HG03457 (cell line): Measurements from ENCODE around the gene CDC34.

Source experiments
- ATAC-seq: cut with Tn5 transposase; IDR thresholded peaks from one replicate; pipeline ENCODE4 v1.9.1; 2021; ENCODE audit warnings: moderate number of reproducible peaks; ENCODE audit not compliant: unreplicated experiment

CDC34 gene

DNA sequence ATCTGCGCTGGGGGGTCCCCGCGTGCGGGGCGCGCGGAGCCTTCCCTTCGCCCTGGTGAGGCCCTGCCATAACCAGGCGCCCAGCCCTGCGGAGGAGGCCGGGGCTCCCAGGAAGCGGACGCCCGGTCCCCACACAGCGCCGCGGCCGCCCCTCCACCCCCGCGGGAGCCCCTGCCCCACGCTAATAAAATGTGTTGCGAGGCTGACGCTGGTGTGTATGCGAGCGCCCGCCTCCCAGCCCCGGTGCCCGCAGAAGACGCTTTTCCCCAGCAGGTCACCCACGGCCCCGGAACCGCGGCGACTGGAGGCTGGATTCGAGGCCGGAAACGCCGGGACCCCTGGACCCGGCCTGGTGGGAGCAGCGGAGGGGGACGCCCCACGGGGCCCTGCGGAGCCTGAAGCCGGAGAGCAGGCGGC is 12.1 kb upstream of the CDC34 start:
- no peak for ATAC-seq

DNA sequence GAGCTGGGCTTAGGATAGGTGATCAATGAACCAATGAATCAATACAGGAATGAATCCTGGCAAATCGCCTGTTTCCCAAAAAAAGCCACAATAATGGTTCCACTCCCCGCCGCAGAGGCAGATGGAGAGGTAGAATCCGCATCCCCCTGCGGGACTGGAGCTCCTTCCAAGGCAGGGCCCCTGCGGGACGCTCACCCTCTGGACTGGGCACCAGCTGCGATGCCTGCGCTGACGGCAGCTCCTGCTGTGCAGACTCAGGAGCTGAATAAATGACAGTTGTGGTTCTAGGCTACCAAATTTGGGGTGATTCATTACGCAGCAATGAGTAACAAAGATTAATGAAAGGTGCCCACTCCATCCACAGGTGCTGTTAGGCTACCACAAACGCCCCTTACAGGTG is 8.8 kb upstream of the CDC34 start:
- ATAC-seq: no peak

DNA sequence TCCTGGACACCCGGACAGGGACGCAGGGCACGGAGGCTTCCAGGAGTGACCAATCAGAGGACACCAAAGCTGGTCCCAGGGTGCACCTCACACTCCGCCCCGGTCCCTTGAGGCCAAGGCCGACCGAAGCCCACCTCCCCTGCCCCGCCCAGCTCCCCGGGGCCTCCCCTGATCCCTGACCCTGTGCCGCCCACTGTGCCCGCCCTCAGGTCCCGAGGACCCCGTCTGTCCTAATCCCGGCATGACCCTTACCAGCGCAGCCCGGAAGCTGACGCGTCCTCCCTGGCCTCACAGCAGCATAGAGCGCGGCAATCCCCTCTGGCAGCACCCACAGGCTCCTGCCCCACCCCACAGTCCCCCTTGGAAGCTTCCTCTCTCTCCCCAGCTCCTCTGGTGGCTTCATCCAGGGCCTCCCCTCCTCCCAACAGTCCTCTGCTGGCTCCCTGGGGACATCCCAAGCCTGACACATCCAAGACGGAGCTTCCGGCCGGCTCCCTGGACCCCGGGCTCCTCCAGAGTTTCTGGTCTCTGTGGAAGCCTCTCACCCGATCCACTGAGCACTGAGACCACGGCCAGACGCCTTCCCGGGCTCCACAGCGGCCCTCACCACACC is 7.4 kb upstream of the CDC34 start:
- ATAC-seq: no peak

DNA sequence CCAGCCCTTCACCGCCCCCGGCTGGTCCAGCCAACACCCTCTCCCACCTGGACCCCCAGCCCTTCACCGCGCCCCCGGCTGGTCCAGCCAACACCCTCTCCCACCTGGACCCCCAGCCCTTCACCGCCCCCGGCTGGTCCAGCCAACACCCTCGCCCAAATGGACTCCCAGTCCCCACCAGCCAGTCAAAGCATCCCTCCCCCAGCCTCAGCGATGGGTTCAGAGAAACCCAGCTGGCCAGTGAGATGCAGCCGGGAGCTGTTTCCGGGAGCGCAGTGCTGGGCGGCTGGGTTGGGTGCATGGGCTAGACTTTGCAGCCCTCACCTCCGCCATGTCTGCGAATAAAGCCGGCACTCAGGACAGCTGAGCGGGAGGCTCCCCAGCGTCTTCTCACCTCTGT is 6.5 kb upstream of the CDC34 start:
- ATAC-seq: no peak

DNA sequence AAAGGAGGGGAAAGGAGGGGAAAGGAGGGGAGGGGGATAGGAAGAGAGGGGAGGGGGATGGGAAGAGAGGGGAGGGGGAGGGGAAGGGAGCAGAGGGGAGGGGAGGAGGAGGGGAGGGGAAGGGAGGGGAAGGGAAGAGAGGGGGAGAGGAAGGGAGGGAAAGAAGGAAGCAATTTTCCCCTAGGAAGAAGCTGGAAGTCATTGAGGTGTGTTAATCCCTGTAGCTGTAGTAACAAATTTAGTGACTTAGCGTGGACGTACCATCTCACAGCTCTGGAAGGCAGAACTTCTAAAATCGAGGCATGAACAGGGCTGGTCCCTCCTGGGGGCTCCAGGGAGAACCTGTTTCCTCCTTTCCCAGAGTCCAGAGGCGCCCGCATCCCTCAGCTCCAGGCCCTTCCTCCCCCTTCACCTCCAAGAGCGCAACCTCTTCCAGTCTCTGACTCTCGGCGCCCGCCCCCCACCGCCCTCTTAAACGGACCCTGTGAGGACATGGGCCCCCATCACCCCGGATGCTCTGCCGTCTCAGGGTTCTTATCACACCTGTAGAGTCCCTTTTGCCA is 5.6 kb upstream of the CDC34 start:
- no peak for ATAC-seq

DNA sequence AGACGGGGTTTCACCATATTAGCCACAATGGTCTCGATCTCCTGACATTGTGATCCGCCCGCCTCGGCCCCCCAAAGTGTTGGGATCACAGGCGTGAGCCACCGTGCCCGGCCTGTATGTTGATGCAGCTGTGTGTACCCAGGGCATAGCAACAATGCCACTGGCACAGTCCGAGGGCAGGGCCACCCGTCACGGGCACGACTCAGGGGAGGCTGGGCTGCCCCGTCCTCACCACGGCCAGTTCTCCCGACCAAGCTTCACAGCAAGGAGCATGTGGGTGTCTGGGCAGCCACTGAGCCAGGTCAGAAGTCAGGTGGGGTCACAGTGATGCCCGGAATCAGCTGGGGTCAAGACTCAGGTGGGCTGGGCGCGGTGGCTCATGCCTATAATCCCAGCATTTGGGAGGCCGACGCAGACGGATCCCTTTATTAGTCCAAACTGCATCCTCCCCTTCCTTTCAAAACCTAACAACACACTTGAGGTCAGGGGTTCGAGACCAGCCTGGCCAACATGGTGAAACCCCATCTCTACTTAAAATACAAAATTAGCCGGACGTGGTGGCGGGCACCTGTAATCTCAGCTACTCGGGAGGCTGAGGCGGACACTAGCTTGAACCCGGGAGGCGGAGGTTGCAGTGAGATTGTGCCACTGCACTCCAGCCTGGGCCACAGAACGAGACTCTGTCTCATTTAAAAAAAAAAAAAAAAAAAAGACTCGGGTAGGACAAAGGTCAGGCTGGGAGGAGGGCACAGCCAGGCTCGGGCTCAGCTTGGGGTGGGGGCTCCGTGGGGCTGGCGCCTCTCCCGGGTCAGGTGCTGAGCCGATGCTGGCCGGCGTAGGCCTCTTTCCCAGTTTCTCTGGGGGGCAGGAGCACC is 1.2 kb upstream of the CDC34 start:
- no peak for ATAC-seq

DNA sequence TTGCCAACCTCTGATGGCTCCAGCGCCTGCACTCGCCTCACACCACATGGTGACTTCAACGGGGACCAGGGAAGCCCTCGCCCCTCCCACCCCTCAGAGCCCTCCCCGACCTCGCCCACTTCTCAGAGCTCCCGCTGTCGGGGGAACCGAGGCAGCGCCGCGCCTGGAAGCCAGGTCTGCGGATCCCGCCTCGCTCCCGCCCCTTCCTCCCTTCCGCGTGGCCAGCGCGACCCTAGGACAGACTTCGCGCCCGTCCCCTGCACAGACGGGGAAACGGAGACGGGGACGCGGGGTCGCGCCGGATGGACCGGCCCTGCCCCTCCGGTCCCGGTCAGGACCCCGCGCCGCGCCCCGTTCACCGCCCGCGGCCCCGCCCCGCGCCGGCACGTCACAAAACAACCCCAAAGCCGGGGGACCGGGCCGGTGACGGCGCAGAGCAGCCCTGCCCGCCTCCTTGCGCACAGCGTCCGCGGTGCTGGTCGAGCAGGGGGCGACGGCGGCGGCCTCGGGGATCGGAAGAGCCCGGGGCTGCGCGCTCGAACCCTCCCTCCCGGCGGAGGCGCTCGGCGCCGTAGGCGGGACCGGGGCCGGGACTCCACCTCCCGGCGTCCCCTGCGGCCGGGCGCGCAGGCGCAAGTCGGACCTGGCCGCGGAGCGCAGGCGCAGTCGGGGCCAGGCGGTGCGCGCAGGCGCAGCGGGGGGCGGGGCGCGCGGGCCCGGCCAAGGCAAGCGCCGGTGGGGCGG is 379 bp upstream of the CDC34 start:
- ATAC-seq: peak; percentile 42

DNA sequence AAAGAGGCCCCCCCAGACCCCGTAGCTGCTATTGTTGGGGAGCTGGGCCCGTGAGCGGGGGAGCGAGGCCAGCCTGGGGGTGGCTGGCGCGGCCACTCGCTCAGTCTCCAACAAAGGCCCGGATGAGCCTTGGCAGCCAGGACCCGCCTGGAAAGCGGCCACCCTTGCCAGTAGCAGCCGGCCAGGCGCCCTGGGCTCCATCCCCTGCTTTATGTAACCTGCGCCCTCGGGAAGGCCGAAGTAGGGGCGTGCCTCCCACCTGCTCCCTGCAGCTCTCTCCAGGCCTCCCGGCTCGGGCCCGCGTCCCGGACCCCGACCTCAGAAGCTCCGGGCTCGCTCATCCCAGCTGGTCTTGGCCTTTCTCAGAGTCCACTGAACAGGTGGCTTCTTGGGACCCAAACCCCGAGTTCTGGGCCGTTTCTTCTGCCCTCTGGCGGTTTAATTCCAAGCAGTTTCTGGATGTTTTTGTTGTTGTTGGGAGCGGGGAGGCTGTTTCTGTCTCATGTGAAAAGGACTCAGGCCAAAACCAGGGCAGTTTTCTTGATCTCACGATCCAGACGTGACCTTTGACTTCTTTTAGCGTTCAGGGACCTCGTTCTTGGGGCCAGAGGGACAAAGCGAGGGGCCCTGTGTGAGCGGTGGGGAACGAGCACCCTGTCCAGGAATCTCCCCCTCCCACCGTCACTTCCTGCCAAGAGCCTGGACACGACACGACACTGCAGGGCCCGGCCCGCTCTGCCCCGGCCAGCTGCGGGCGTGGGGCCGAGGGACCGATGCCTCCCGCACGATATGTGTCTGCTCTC is 1.2 kb downstream of the CDC34 start:
- ATAC-seq: no peak

DNA sequence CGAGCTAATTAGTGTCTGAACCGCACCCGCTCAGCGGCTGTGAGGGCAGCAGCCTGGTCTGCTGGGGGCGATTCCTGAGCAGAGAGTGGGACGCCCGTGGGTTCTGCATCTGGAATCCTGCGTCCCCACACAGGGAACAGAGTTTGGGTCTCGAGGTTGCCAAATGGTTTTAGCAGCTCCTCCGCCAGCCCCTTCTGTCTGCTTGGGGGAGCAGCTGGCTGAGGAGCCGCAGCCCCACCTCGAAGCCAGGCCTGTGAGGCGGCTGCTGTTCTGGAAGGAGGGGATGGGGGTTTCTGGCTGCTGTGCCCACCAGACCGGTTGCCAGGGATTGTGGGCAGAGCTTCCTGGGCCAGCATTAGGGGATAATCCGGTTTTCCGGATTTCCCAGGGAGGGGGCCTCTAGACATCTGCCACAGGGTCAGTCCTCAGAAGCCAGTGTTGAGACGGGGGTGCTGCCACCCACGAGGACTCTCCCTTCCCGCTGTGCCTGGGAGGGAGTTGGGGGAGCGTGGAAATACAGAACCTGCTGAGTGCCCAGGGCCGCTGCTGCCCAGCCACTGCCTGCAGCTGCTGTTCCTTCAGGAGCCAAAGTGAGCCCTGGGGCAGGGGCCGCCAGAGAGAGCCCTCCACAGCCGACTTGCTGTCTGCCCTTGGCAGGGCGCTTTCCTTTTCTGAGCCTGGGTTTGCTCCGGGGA is 2.0 kb downstream of the CDC34 start:
- no peak for ATAC-seq

DNA sequence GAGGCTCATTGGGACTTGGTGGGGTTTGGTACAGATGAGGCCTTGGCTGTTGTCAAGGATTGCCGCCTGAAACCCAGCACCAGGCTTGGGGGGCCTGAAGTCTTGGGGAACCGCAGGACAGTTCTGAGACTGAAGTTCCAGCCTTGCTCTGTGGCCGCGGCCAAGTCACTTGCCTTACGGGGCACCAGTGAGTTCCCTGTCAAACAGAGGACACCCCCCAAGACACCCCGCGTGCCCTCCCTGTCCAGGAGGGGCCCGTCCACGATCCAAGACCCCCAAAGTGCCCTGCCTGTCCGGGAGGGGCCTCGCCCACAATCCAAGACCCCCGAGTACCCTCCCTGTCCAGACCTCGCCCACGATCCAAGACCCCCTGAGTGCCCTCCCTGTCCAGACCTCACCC is 2.5 kb downstream of the CDC34 start:
- ATAC-seq: no peak

DNA sequence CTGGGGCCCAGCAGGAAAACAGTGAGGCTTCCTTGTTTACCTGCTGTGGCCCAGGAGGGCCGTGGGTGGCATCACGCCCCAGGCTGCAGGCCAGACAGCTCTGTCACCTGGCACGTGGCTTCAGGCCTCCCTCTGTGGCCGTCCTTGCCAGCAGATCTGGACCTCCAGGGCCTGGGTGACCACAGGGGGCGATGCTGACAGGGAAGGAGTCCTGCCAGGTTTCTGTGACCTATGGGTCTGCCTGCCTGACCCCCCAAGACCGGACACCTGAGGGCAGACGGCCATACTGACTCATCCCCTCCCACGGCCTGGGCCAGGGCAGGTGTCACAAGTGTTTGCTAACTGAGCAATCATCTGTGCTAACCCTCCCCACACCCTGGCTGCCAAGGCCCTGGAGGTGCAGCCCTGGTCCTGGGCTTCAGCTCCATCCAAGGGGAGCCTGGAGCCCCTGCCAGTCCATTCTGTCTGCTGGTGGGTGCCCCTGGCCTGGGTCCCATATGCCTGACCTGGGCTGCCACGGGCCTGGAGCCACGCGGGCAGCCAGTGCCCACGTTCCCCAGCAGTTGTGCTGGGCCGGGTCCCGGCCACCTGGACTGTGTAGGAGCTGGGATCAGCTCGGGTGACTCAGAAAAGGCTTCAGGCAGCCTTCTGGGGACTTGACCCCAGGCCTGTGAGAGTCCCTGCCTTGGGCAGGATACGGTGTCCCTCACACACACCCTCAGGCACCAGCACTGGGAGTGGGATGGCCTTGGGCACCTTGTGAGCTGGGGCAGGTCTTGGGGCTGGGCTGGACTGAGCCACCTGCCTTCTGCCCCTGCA is 3.7 kb downstream of the CDC34 start:
- ATAC-seq: no peak

DNA sequence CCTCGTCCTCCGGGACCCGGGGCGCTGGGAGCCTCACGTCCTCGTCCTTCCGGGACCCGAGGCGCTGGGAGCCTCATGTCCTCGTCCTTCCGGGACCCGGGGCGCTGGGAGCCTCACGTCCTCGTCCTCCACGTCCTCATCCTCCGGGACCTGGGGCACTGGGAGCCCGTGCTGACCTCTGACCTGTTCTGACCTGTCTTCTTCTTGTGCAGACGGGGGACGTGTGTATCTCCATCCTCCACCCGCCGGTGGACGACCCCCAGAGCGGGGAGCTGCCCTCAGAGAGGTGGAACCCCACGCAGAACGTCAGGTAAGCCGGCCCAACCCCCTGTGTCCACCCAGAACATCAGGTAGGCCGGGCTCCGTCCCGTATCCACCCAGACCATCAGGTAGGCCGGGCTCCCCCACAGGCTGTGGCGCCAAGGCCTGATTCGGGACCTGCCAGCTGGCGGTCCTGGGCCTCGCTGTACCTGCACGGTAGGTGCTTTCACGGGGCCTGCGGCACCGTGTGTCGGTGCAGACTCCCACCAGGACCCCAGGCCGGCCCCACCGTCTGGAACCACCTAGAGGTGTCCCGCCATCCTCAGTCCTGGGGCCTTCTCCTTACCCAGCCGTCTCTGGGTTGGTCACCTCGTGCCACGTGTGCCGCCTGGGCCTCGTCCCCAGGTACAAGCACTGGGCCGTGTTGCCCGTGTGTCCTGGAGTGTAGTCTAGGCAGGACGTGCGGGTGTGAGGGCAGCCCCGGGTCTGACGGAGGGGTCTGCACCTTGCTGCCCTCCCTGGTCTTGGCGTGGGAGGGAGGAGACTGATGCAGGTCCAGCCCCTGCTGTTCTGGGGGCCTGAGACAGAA is 4.7 kb downstream of the CDC34 start:
- no peak for ATAC-seq

DNA sequence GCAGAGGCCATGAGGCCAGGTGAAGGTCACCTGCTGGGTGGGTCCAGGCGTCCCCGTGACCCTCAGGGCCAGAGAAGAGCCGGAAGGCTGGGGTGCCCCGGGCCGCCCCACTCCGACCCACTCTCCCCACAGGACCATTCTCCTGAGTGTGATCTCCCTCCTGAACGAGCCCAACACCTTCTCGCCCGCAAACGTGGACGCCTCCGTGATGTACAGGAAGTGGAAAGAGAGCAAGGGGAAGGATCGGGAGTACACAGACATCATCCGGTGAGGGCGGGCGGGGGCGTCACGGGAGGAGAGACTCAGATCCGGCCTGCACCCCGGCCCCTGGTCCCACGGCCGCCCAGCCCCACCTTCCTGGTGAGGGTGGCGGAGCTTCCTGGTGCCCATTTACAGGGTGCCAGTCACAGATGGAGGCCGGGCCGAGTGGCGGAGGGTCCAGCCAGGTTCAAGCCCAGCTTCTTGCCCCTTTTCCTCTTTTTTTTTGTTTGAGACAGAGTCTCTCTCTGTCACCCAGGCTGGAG is 5.4 kb downstream of the CDC34 start:
- no peak for ATAC-seq

DNA sequence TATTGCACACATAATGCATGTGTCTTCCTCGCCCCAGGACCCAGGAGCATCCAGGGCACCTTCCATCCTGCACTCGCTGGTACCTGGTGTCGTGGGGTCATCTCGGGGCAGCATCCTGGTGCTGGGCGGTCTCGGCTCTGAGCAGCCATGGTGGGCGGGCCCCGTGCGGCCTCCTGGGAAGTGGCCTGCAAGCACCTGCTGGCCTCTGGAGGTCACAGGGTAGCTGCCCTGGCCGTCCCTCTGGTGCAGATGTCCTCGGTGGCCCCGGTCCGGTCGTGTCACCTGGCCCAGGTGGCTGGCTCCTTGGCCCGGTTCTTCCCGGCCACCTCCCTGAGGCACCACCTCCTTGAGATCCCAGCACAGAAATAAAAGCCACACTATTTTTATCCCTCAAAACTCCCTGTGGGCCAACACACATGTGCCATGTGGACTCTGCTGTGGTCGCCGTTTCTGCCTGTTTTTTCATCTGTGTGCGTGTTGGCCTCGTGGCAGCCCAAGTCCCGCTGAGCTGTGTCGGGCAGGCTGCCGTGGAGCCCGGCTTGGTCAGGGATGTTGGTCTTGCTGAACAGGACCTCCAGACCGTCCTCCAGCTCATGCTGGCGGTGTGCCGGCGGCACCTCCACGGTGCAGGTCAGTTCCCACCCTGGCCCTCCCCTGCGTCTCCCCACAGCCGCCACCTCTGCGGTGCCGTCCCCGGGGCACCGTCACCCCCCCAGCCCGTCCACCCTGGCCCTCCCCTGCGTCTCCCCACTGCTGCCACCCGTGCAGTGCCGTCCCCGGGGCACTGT is 7.3 kb downstream of the CDC34 start:
- no peak for ATAC-seq

DNA sequence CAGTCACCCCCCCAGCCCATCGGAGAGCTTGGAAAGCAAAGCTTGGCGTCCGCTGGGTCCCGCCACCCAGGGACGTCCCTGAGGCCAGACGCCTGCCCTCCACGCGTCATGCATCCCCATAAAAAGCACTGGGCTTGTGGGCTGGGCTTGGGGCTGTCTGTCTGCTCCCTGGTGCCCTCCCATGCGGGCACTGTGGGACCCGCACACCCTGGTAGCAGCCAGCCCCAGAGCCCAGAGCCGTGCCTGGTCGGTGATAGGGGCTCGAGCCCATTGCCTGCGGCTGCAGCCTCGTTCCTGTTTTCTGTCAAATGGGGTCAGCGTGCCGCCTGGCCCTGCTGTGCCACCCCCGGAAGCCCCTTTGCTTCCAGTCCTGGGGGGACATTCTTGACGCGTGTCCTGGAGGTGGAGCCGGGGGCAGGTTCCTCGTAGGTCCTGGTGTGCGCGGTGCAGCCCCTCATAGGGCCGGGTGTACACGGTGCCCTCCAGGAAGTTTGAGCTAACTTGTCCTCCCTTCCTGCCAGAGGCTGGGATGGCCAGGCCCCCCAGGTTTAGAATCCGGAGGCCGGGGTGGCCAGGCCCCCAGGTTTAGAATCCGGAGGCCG is 8.0 kb downstream of the CDC34 start:
- ATAC-seq: no peak

DNA sequence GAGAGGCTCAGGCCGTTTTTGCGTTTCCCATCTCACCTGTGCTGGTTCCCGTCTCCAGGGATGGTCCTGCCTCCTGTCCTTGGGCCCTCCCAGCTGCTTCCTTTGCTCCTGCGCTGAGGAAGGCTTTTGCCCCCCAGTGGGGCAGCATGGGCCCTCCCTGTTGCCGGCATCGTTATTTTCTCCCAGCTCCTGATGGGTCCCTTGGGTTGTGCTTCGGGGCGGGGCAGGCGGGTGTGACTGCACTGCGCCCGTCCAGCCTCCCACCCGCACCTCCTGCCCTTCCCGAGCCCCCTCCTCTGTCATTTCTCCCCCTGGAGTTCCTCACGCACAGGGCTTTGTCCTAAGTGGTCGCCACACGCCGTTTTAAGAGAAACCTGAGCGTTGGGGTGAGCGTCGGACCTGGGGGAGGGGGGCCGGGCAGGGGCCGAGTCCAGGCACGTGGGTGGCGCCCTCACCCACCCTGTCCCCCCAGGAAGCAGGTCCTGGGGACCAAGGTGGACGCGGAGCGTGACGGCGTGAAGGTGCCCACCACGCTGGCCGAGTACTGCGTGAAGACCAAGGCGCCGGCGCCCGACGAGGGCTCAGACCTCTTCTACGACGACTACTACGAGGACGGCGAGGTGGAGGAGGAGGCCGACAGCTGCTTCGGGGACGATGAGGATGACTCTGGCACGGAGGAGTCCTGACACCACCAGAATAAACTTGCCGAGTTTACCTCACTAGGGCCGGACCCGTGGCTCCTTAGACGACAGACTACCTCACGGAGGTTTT is 9.5 kb downstream of the CDC34 start:
- no peak for ATAC-seq
